Superior temporal gyrus (tissue), 1 donor: ENCODE measurements around the gene CD300H.

Experiments used
- DNase-seq: peaks from one replicate; pipeline ENCODE4 v3.0.0-alpha.2; 2016; ENCODE audit errors: extremely low spot score

CD300H gene

DNA sequence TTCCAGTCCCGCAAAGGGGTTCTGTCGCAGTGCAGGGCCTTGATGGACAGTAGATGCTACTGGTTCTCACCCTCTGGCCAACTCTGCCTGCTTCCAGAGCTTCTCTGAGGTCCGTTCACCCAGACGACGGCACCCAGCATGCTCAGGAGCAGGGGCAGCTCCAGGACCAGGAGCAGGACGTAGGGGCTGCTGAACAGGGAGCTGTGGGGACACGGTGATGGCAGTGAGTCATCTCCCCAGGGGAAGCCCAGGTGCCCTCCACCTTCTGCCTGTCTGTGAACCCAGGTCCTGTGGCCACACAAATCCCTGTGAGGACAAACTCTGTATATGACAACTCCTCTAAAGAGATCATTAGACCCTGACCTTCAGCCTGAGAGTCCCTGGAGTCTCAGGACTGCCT lies 18.0 kb downstream of the CD300H start:
- no peak for DNase-seq

DNA sequence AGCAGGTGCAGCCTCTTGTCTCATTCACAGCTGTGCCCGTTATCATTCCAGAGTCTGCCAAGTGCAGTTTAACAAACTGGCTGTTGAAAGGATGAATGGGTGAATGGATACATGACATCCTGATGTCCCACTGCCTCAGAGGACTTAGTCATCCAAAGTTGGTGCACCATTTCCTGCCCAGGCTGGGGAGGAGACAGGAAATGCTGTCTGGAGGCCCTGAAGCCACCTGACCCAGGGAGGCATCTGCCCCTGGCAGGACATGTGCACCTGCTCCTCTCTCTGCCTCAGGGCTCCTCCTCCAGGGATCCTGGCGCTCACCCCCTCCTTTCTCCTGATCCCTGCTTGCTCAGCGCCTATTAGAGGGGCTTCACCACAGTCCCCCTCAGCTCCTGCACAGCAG lies 19.6 kb downstream of the CD300H start:
- DNase-seq: no peak

DNA sequence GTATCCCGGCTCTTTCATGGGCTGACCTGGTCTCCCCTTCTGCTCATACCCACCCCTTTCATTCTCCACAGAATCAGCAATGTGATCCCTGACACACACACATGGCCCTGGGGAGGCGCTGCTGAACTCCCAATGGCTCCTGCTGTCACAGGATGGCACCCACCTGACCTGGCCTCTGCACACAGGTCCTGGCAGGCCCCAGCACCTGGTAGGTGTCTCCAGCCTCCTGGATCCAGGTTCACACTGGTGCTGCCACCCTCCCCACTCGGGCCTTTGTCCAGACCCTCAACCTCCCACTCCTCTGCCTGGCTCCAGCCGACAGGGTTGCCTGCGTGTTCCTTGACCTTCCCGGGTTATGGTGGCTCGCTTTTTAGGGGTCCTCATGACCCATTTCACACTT lies 20.0 kb downstream of the CD300H start:
- DNase-seq: no peak

DNA sequence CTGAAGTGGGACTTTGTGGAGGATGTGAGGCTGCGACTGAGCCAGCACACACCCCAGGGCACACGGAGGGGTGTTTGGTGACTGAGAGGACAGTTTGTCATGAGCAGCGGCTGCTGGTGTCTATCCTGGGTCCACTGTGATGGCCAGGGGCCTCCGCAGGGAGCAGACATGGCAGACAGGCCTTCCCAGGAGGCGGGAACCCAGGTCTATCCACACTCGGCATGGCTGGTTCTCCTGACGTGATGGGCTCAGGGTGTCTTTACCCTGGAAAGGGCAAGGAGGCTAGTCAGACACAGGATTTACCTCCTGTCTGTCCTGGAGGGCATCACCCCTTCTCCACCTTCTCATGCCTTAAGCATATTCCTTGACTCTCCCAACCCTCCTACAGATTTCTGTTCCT lies 20.7 kb downstream of the CD300H start:
- DNase-seq: no peak

DNA sequence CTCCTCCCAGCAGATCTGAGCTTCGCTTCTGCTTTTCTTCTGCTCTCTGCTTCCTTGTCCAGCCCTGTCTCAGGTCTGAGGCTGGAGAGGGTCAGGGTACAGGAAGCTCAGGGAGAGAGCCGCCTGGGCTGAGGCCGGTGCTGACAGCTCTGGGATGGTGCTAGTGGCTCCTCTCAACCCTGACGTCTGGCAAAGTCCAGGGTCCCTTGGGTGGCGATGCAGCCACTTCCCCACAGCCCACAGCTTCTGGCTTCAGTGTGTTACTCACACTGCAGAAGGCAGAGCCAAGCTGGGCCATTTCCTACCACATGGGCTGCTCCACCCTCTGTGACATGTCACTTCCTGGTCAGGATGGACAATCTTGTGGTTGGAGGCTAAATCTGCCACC lies 21.5 kb downstream of the CD300H start, which contains the start of gene CD300C:
CD300C (minus strand) TSS at position 273 of the 388 bp plus-strand sequence. CDS start 333 bp downstream, outside the sequence.
- DNase-seq: no peak

DNA sequence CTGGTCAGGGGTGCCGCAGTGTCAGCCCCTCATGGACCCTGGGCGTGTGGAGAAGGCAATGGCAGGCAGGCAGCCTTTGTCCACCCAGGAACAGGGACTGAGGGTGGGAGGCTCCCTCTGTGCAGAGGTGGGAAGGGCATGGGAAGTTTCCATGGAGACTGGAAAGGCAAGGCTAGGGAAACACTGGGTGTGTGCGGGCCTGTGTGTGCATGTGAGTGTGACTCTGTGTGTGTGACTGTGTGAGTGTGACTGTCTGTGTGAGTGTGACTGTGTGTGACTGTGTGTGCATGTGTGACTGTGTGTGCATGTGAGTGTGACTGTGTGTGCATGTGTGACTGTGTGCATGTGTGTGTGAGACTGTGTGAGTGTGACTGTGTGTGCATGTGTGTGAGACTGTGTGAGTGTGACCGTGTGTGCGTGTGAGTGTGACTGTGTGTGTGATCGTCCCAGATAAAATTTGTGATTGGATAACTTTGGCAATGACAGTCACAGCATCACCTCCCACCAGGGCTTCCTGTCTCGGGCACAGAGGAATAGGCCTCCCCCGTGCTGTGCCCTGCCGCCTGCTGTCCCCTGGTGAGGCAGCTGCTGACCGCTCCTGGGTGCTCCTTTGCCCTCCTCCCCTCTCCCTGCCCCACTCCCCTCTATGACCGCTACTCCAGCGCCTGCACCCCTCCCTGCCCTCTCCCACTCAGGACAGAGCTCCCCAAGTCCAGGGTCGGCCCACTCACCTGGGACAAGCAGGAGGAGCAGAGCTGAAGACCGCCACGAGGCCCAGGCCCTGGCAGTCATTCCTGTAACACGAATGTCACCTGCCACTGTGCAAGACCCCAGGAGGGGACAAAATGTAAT lies 22.1 kb downstream of the CD300H start:
- DNase-seq: no peak

DNA sequence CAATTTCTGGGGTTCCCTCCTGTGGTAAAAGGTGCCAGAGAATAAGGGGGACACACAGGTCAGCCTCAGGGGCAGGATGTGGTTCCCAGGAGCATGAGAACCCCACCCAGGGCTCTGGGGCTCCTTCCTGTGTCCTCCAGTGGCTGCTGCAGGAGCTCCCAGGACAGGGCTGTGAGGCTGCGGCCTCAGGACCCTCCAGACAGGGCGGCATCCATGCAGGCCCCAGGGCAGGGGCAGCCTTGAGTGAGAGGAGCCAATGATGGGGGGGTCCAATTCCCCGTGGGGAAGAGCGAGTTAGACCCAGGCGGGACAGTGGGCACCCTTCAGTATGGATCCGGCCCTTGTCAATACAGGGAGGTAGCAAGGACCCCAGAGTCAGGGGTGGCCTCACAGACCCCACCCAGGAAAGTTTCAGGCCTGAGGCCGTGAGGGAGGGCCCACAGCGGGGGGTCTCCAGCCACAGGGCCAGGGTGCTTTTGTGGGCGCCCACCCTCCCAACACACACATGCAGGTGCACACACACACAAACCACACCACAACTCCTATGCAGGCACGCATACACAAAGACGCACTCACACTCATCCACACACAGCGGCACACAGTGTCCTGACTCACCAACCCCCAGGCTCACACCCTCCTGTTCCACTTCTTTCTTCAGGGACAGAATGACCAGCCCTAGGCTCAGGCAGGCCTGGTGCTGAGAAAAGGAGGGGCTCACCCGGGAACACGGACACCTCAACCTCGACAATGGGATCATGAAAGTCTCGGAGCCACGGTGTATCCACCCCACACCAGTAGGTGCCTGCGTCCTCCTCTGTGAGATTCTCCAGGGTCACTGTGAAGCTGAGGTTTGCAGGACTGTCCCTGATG lies 23.2 kb downstream of the CD300H start:
- DNase-seq: no peak

DNA sequence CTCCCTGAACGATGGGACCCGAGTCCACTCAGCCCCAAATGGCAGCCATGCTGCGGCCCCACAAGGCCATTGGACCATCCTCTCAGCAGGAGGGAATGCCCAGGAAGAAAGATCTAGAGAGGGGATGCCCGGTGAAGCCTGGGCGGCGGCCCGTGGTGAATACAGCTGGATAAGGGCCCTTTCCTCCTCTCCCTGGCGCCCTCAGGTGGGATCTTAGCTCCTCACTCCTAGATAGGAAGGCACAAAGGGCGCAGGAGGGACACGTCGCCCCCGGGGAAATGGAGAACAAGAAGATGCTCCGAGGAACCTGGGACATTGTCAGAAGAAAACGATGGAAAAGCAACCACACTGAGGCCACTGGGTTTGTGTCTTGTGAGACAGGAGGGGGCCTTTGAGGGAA lies 23.9 kb downstream of the CD300H start:
- DNase-seq: no peak

DNA sequence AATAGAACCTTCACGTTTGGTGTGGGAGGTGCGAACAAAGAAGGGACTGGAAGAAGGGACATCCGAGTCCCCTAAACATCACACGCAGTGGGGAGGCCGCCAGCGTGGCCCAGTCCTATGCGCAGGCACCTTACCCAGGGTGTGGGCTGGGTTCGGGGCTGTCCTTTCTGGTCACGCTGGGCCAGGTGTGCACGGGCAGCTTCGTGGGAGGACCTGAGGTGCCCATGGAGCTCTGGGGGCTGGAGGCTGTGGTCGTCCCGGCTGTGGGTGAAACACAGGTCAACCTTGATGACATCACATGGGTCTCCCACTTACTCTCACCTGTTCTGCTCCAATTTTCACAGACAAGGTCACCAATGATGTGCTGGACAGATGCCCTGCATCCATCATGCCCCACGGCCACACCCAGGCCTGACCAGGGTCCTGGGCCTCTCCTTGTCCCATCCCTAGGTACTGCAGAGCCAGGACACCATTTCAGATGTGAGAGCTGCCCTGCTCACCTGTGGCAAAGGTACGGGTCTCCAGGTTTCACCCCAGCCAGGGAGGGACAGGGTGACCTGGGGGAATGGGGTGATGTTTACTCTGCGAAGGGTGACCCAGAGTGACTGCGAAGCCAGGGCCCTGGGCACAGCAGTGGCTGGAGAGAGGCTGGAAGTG lies 24.5 kb downstream of the CD300H start:
- no peak for DNase-seq

DNA sequence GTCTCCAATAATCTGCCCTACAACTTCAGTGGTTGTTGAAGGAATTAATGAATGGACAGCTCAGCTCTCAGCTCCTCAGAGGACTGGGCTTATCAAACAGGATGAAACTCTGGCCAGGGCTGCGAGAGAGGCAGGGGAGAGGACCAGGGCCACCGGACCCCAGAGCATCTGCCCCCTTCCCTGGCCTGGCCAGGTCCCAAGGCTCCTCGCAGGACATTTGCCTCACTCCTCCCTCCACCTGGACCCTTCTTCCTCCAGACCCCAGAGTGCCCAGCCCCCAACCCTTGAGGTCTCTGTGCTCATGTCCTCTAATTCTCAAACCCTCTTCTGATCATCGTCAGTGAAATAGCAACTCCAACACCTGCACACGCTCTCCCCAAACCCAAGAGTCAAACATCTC lies 25.1 kb downstream of the CD300H start:
- DNase-seq: no peak

DNA sequence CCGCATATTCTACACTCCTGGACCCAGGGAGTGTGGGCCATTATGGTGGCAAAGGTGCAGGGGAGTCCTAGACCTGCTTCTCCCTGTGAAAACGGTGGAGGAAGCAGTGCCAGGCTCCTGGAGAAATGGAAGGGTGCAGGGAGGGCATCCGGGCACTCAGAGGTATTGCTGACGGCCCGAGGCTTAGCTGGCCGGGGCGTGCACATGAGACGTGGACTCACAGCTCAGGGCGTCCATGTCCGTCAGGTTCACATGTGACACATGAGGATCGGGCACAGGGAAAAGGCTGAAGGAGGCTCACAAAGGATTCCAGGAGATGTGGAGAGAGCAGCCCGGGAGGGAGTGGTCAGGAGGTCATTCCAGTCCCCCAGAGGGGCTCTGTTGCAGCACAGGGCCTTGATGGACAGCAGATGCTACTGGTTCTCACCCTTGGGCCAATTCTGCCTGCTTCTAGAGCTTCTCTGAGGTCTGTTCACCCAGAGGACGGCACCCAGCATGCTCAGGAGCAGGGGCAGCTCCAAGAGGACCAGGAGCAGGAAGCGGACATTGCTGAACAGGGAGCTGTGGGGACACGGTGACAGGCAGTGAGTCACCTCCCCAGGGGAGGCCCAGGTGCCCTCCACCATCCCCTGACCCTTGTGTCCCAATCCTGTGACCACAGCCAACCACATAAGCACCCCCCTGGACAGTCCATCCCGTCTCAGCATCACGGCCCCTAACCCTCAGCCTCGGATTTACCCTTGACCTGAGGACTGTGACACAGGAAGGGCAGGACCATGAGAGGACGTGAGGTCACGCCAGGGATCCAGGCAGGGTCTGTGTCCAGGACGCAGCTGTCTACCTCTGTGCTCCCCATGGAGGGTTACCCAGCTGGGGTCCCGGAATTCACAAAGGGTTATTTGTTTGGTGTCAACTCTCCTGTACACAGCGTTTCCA lies 25.9 kb downstream of the CD300H start:
- no peak for DNase-seq

DNA sequence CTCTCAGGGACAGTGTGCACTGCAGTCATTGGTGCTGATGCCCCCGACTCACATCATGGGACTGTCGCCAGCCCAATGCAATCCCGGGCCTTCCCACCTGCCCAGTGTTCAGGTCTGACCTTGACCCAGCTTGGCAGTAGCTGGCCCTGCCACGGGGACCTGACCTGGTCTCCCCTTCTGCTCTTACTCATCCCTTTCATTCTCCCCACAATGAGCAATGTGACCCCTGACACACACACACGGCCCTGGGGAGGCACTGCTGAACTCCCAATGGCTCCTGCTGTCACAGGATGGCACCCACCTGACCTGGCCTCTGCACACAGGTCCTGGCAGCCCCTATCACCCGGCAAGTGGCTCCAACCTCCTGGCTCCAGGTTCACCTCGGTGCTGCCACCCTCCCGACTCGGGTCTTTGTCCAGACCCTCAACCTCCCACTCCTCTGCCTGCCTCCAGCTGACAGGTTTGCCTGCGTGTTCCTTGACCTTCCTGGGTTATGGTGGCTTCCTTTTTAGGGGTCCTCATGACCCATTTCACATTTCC lies 28.0 kb downstream of the CD300H start:
- DNase-seq: no peak

DNA sequence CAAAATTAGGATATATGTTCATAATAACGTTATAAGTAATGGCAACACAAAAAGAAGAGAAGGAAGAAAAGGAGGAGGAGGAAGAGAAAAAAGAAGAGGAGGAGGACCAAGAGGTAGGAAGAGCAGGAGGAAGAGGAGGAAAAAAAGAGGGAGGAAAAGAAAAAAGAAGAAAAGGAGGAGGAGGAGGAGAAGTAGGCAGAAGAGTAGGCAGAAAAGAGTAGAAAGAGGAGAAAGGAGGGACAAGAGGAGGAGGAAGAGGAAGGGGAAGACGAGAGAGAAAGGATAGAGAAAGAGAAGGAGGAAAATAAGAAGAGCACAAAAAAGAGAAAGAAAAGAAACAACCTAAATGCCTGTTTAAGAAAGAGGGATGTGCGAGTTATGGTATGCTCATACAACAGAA lies 30.4 kb downstream of the CD300H start:
- DNase-seq: no peak

DNA sequence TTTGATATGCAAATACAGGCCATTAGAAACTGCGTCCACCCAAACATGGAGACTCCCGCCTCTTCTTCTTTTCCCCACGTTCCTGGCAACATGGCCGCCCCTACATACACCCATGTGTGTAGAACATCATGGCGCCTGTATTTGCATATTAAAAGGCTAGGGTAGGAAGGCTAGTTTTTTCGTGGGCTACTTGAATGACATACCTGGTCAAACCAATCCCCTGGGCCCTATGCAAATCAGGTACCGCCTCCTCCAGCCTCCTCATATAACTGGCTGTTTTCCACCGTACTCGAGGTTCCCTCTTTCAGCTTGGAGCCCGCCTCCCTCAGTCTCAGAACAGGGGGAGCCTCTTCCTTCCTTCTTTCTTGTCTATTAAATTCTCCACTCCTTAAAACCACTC lies 35.2 kb downstream of the CD300H start:
- DNase-seq: peak; percentile 24

DNA sequence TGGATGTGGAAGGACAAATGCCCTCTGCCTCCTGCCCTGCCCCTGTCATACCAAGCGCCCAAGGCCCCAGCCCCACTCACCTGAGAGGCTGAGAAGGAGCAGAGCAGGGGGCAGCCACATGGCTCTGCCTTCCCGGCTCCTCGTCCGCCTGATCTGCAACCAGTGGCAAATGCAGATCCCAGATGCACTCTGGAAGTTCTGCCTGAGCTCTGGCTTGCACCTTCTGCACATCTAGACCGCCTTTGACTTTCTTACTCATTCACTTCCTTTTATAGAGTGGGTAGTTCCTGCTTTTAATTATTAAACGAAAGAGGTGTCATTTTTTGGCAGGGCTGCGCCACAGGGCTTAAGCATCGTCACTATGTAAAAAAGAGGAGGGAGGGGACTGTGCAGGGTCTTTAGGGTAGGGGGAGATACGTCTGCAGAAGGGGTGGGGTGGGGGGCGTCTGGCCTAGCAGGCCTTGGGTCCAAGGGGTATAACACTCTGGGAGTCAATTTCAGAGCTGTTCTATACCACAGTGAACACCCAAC lies 36.0 kb downstream of the CD300H start, which contains the start of gene CD300LB:
CD300LB (minus strand) TSS at position 245 of the 531 bp plus-strand sequence; CDS start at position 120, 125 bp downstream.
- DNase-seq: no peak

DNA sequence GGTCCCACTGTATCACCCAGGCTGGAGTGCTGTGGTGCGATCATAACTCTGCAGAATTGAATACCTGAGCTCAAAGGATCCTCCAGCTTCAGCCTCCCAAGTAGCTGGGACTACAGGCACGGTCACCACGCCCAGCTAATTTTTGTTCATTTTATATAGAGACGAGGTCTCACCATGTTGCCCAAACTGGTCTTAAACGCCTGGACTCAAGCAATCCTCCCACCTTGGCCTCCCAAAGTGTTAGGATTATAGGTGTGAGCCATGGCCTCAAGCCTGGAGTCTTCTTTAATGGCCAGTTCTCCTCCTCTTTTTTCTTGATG lies 36.5 kb downstream of the CD300H start:
- no peak for DNase-seq

DNA sequence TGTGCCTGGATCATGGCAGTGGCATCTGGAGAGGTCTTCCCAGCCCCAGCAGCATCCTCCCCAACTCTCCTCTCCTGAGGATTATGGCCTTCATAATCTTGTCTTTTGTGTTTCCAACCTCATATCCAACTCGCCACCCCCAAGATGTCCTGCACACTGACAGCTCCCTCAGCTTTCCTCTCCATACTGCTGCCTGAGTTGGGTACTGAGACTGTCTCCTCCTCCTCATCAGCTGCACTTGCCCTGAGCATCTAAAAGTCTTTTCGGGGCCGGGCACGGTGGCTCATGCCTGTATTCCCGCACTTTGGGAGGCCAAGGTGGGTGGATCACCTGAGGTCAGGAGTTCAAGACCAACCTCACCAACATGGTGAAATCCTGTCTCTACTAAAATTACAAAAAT lies 38.1 kb downstream of the CD300H start:
- DNase-seq: no peak

DNA sequence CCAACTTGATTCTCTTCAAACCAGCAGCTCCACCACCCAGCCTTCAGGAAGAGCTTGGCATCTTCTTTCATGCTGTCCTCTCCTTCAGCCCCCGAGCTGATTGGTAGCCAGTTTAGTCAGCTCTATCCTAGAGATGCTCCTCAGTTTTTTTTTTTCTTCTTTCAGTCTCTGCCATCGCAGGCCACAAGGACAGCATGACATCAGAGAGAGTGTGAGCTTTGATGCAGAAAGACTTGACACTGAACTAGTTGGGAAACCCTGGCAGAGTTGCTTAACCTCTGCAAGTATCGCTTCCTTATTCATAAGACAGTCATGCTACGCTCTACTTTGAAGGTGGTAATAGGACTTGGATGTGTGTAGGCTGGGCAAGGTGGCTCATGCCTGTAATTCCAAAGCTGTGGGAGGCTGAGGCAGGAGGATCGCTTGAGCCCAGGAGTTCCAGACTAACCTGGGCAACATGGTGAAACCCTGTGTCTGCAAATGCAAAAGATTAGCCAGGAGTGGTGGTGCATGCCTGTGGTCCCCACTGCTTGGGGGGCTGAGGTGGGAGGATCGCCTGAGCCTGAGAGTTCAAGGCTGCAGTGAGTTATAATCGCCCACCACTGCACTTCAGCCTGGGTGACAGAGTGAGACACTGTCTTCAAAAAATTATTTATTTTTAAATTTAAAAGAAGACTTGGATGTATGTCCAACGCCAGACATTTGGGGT lies 38.7 kb downstream of the CD300H start:
- peak; percentile 27 for DNase-seq

DNA sequence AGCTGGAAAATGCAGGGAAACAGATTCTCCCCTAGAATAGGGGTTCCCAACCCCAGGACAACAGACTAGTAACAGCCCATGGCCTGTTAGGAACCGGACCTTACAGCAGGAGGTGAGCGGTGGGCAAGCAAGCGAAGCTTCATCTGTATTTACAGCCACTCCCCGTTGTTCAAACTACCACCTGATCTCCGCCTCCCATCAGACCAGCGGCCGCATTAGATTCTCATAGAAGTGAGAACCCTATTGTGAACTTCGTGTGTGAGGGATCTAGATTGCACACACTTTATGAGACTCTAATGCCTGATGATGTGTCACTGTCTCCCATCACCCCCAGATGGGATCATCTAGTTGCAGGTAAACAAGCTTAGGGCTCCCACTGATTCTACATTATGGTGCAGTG lies 39.6 kb downstream of the CD300H start:
- no peak for DNase-seq

DNA sequence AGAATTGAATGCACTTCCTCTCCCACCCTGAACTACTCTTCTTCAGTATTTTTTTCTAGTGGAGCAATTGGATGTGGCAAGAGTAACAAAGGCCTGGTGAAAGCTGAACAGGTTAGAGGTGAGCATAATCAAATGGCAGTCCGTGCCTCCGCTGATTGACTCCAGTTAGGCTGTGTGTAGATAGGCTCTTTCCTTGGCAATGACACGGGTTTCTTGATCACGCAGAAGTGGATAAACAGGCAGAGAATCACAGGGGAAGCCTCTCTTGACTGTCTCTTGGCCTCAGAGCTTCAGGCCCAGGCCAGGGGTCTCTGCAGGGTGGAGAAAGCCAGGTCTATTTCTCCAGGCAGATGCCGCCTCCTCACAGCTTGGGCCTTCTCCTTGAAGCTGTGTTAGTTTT lies 40.2 kb downstream of the CD300H start:
- no peak for DNase-seq
